ENCODE measurements around the gene ARFRP1.

The ARFRP1 gene

GRCh38 chr20:63701329-63702035 lies 6.3 kb downstream of the ARFRP1 start:
- no peak for DNase-seq (ENCODE audit: low spot score)

- DNase-seq (ENCODE audit: low spot score), result no peak
Observed at GRCh38 chr20:63701051-63701328, 6.8 kb downstream of the ARFRP1 start.

- DNase-seq (ENCODE audit: low spot score), result peak; percentile 5
Observed at GRCh38 chr20:63700199-63701050, 7.4 kb downstream of the ARFRP1 start.

- no peak for DNase-seq (ENCODE audit: low spot score)
Observed at GRCh38 chr20:63699466-63700198, 8.1 kb downstream of the ARFRP1 start.

- peak; percentile 93 for DNase-seq (ENCODE audit: low spot score)
Observed at GRCh38 chr20:63698739-63699465, 8.9 kb downstream of the ARFRP1 start.

DNA sequence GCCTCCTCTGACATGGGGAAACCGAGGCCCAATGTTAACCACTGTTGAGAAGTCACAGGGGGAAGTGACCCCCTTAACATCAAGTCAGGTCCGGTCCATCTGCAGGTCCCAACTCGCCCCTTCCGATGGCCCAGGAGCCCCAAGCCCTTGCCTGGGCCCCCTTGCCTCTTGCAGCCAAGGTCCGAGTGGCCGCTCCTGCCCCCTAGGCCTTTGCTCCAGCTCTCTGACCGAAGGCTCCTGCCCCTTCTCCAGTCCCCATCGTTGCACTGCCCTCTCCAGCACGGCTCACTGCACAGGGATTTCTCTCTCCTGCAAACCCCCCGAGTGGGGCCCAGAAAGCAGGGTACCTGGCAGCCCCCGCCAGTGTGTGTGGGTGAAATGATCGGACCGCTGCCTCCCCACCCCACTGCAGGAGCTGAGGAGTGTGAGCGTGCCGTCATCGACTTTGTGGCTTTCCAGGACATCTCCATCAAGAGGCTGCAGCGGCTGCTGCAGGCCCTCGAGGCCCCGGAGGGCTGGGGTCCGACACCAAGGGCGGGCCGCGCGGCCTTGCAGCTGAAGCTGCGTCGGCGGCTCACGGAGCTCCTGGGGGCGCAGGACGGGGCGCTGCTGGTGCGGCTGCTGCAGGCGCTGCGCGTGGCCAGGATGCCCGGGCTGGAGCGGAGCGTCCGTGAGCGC lies 9.8 kb downstream of the ARFRP1 start:
- no peak for DNase-seq (ENCODE audit: low spot score)

- DNase-seq (ENCODE audit: low spot score), result no peak
Observed at GRCh38 chr20:63697357-63697867, 10.4 kb downstream of the ARFRP1 start.

DNA sequence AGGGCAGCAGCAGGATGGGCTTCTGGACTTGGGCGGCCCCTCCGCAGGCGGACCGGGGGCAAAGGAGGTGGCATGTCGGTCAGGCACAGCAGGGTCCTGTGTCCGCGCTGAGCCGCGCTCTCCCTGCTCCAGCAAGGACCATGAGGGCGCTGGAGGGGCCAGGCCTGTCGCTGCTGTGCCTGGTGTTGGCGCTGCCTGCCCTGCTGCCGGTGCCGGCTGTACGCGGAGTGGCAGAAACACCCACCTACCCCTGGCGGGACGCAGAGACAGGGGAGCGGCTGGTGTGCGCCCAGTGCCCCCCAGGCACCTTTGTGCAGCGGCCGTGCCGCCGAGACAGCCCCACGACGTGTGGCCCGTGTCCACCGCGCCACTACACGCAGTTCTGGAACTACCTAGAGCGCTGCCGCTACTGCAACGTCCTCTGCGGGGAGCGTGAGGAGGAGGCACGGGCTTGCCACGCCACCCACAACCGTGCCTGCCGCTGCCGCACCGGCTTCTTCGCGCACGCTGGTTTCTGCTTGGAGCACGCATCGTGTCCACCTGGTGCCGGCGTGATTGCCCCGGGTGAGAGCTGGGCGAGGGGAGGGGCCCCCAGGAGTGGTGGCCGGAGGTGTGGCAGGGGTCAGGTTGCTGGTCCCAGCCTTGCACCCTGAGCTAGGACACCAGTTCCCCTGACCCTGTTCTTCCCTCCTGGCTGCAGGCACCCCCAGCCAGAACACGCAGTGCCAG lies 11.0 kb downstream of the ARFRP1 start, which contains the start of gene TNFRSF6B:
Gene TNFRSF6B, plus strand, starts transcription at position 25 of the 729 bp plus-strand sequence. Its CDS starts 116 bp downstream, at position 141.
- DNase-seq (ENCODE audit: low spot score), result no peak

DNA sequence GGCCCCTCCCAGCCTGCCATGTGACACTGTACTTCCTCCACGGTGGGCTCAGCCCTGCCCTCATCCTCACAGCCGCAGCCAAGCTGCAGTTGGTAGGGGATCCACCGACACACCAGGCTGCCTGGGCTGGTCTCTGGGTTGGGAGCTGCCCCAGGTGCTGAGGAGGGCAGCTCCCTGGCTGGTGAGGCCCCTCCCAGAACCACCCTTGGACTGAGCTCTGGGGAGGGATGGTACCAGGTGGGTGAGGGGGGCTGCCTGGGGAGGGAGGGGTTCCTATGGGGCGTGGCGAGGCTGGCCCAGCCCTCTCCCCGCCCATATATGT lies 11.5 kb downstream of the ARFRP1 start:
- no peak for DNase-seq (ENCODE audit: low spot score)

DNA sequence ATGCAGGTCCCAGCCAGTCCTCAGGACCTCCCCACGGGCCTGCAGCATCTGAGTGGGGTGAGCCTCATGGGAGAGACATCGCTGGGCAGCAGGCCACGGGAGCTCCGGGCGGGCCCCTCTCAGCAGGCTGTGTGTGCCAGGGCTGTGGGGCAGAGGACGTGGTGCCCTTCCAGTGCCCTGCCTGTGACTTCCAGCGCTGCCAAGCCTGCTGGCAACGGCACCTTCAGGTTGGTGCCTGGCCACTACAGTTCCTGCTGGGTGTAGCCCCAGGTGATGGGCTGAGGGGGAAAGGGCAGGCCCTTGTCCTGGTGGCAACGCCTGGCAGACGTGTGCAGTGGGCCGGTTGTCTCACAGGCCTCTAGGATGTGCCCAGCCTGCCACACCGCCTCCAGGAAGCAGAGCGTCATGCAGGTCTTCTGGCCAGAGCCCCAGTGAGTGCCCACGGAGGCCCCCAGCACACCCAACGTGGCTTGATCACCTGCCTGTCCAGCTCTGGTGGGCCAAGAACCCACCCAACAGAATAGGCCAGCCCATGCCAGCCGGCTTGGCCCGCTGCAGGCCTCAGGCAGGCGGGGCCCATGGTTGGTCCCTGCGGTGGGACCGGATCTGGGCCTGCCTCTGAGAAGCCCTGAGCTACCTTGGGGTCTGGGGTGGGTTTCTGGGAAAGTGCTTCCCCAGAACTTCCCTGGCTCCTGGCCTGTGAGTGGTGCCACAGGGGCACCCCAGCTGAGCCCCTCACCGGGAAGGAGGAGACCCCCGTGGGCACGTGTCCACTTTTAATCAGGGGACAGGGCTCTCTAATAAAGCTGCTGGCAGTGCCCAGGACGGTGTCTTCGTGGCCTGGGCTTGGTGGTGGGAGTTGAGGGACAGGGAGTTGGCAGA lies 12.1 kb downstream of the ARFRP1 start:
- DNase-seq (ENCODE audit: low spot score), result no peak

- DNase-seq (ENCODE audit: low spot score), result no peak
Observed at GRCh38 chr20:63694584-63695423, 13.0 kb downstream of the ARFRP1 start.

- DNase-seq (ENCODE audit: low spot score), result no peak
Observed at GRCh38 chr20:63693733-63694583, 13.8 kb downstream of the ARFRP1 start.

- DNase-seq (ENCODE audit: low spot score), result no peak
Observed at GRCh38 chr20:63693083-63693732, 14.6 kb downstream of the ARFRP1 start.

DNA sequence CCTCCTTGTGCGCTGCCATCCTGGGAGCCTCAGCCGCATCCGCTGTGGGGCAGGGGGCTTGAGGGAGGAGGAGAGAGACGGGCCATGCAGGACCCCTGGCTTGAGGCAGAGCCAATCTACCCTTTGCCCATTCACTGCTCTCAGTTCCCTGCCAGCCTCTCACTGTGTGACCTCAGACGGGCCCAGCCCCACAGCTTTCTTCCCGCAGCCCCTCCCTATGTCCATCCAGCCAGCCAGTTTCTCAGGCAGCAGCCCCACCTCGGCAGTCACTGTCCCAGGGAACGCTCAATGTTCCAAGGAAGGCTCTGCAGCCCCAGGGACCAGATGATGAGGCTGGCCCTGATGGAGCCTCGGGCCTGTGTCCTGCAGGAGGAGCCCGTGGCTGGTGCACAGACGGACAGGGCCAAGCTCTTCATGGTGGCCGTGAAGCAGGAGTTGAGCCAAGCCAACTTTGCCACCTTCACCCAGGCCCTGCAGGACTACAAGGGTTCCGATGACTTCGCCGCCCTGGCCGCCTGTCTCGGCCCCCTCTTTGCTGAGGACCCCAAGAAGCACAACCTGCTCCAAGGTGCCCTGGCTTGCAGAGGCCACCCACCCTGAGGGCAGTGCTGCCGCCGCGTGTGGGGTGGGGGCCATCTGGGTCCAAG lies 15.2 kb downstream of the ARFRP1 start:
- DNase-seq (ENCODE audit: low spot score), result peak; percentile 59

- DNase-seq (ENCODE audit: low spot score), result no peak
Observed at GRCh38 chr20:63691711-63692435, 15.9 kb downstream of the ARFRP1 start.

Measured in AG20443 (cell line).